ENCODE data around the gene ATG10.
"Not testable (repeated sequence)": the region's sequence is repeated elsewhere in the genome, so short reads cannot be mapped to it uniquely, and the experiment has no call there.

The ATG10 gene

GRCh38 chr5:82111191-82111590 lies 139.4 kb downstream of the ATG10 start:
- H3K36me3 ChIP-seq (ENCODE audit: control insufficient read depth, insufficient read depth, low read length): no peaks in the 10 kb centered on the region
- no peak overlapping the region for H3K27ac ChIP-seq (ENCODE audit: low read depth, low read length, severe bottlenecking)
- H3K9me3 ChIP-seq (ENCODE audit: control insufficient read depth, low read length): no peaks in the 10 kb centered on the region
- H3K4me1 ChIP-seq (ENCODE audit: control insufficient read depth, insufficient read depth, low read length, poor library complexity, severe bottlenecking): peaks cover 3% of the 10 kb centered on the region
- no peak overlapping the region for H3K4me3 ChIP-seq (ENCODE audit: extremely low read depth, insufficient read depth, low read length, poor library complexity, severe bottlenecking)
- WGBS, 2 experiments (ENCODE audit: insufficient coverage in 2 of 2): 100% methylated on average over 1 of the region's 2 CpGs; no CpG with 5 or more reads in 1 of the 2 experiments

GRCh38 chr5:82115858-82116257 lies 144.0 kb downstream of the ATG10 start:
- Histone ChIP-seq H3K27ac (ENCODE audit: low read depth, low read length, severe bottlenecking) (no peak overlapping the region), H3K4me3 (ENCODE audit: extremely low read depth, insufficient read depth, low read length, poor library complexity, severe bottlenecking) (no peak overlapping the region), H3K9me3 (ENCODE audit: control insufficient read depth, low read length) (no peaks in the 10 kb centered on the region), H3K36me3 (ENCODE audit: control insufficient read depth, insufficient read depth, low read length) (no peaks in the 10 kb centered on the region), H3K4me1 (ENCODE audit: control insufficient read depth, insufficient read depth, low read length, poor library complexity, severe bottlenecking) (no peaks in the 10 kb centered on the region)
- no CpG with 5 or more reads among the region's 1 CpG for WGBS, 2 experiments (ENCODE audit: insufficient coverage in 2 of 2)

- Histone ChIP-seq H3K4me3 (ENCODE audit: extremely low read depth, insufficient read depth, low read length, poor library complexity, severe bottlenecking) (no peak overlapping the region), H3K36me3 (ENCODE audit: control insufficient read depth, insufficient read depth, low read length) (no peaks in the 10 kb centered on the region), H3K27ac (ENCODE audit: low read depth, low read length, severe bottlenecking) (no peak overlapping the region), H3K4me1 (ENCODE audit: control insufficient read depth, insufficient read depth, low read length, poor library complexity, severe bottlenecking) (no peaks in the 10 kb centered on the region), H3K9me3 (ENCODE audit: control insufficient read depth, low read length) (no peaks in the 10 kb centered on the region)
- 89 to 100% methylated on average over 1 of the region's 4 CpGs for WGBS, 2 experiments (ENCODE audit: insufficient coverage in 2 of 2)
Observed at GRCh38 chr5:82119889-82120288, 148.1 kb downstream of the ATG10 start.

- H3K9me3 ChIP-seq (ENCODE audit: control insufficient read depth, low read length): no peaks in the 10 kb centered on the region
- H3K27ac ChIP-seq (ENCODE audit: low read depth, low read length, severe bottlenecking): no peak overlapping the region
- WGBS, 2 experiments (ENCODE audit: insufficient coverage in 2 of 2): 74 to 86% methylated on average over 8 to 13 of the region's 13 CpGs
- H3K4me3 ChIP-seq (ENCODE audit: extremely low read depth, insufficient read depth, low read length, poor library complexity, severe bottlenecking): no peak overlapping the region
- H3K36me3 ChIP-seq (ENCODE audit: control insufficient read depth, insufficient read depth, low read length): no peaks in the 10 kb centered on the region
- no peaks in the 10 kb centered on the region for H3K4me1 ChIP-seq (ENCODE audit: control insufficient read depth, insufficient read depth, low read length, poor library complexity, severe bottlenecking)
Observed at GRCh38 chr5:82129723-82130285, 158.0 kb downstream of the ATG10 start.

GRCh38 chr5:82130602-82131001 lies 158.8 kb downstream of the ATG10 start:
- Histone ChIP-seq H3K9me3 (ENCODE audit: control insufficient read depth, low read length) (no peaks in the 10 kb centered on the region), H3K4me1 (ENCODE audit: control insufficient read depth, insufficient read depth, low read length, poor library complexity, severe bottlenecking) (no peaks in the 10 kb centered on the region), H3K4me3 (ENCODE audit: extremely low read depth, insufficient read depth, low read length, poor library complexity, severe bottlenecking) (no peak overlapping the region), H3K27ac (ENCODE audit: low read depth, low read length, severe bottlenecking) (no peak overlapping the region), H3K36me3 (ENCODE audit: control insufficient read depth, insufficient read depth, low read length) (no peaks in the 10 kb centered on the region)
- WGBS, 2 experiments (ENCODE audit: insufficient coverage in 2 of 2): 83 to 97% methylated on average over 5 of the region's 6 CpGs

- H3K4me1 ChIP-seq (ENCODE audit: control insufficient read depth, insufficient read depth, low read length, poor library complexity, severe bottlenecking): no peaks in the 10 kb centered on the region
- 90 to 96% methylated on average over 3 to 4 of the region's 5 CpGs for WGBS, 2 experiments (ENCODE audit: insufficient coverage in 2 of 2)
- H3K27ac ChIP-seq (ENCODE audit: low read depth, low read length, severe bottlenecking): no peak overlapping the region
- no peak overlapping the region for H3K4me3 ChIP-seq (ENCODE audit: extremely low read depth, insufficient read depth, low read length, poor library complexity, severe bottlenecking)
- H3K36me3 ChIP-seq (ENCODE audit: control insufficient read depth, insufficient read depth, low read length): no peaks in the 10 kb centered on the region
- peaks cover 3% of the 10 kb centered on the region for H3K9me3 ChIP-seq (ENCODE audit: control insufficient read depth, low read length)
Observed at GRCh38 chr5:82137205-82137604, 165.4 kb downstream of the ATG10 start.

- no CpG with 5 or more reads among the region's 33 CpGs for WGBS, 2 experiments (ENCODE audit: insufficient coverage in 2 of 2)
- H3K4me1 ChIP-seq (ENCODE audit: control insufficient read depth, insufficient read depth, low read length, poor library complexity, severe bottlenecking); H3K9me3 ChIP-seq (ENCODE audit: control insufficient read depth, low read length); H3K36me3 ChIP-seq (ENCODE audit: control insufficient read depth, insufficient read depth, low read length); H3K27ac ChIP-seq (ENCODE audit: low read depth, low read length, severe bottlenecking); H3K4me3 ChIP-seq (ENCODE audit: extremely low read depth, insufficient read depth, low read length, poor library complexity, severe bottlenecking): not testable (repeated sequence)
Observed at GRCh38 chr5:82139837-82140236, 168.0 kb downstream of the ATG10 start.

- Histone ChIP-seq H3K4me1 (ENCODE audit: control insufficient read depth, insufficient read depth, low read length, poor library complexity, severe bottlenecking) (no peaks in the 10 kb centered on the region), H3K9me3 (ENCODE audit: control insufficient read depth, low read length) (peaks cover 3% of the 10 kb centered on the region), H3K4me3 (ENCODE audit: extremely low read depth, insufficient read depth, low read length, poor library complexity, severe bottlenecking) (no peak overlapping the region), H3K36me3 (ENCODE audit: control insufficient read depth, insufficient read depth, low read length) (no peaks in the 10 kb centered on the region), H3K27ac (ENCODE audit: low read depth, low read length, severe bottlenecking) (no peak overlapping the region)
- 98 to 100% methylated on average over 3 to 4 of the region's 5 CpGs for WGBS, 2 experiments (ENCODE audit: insufficient coverage in 2 of 2)
Observed at GRCh38 chr5:82142217-82142841, 170.5 kb downstream of the ATG10 start.

GRCh38 chr5:82142928-82143577 lies 171.2 kb downstream of the ATG10 start:
- no peak overlapping the region for H3K27ac ChIP-seq (ENCODE audit: low read depth, low read length, severe bottlenecking)
- WGBS, 2 experiments (ENCODE audit: insufficient coverage in 2 of 2): 86 to 94% methylated on average over 4 to 6 of the region's 6 CpGs
- H3K4me3 ChIP-seq (ENCODE audit: extremely low read depth, insufficient read depth, low read length, poor library complexity, severe bottlenecking): no peak overlapping the region
- no peaks in the 10 kb centered on the region for H3K36me3 ChIP-seq (ENCODE audit: control insufficient read depth, insufficient read depth, low read length)
- H3K4me1 ChIP-seq (ENCODE audit: control insufficient read depth, insufficient read depth, low read length, poor library complexity, severe bottlenecking): no peaks in the 10 kb centered on the region
- peaks cover 3% of the 10 kb centered on the region for H3K9me3 ChIP-seq (ENCODE audit: control insufficient read depth, low read length)

- peaks cover 3% of the 10 kb centered on the region for H3K4me1 ChIP-seq (ENCODE audit: control insufficient read depth, insufficient read depth, low read length, poor library complexity, severe bottlenecking)
- no peak overlapping the region for H3K4me3 ChIP-seq (ENCODE audit: extremely low read depth, insufficient read depth, low read length, poor library complexity, severe bottlenecking)
- H3K27ac ChIP-seq (ENCODE audit: low read depth, low read length, severe bottlenecking): no peak overlapping the region
- H3K36me3 ChIP-seq (ENCODE audit: control insufficient read depth, insufficient read depth, low read length): no peaks in the 10 kb centered on the region
- WGBS, 2 experiments (ENCODE audit: insufficient coverage in 2 of 2): 89 to 91% methylated on average over 1 of the region's 1 CpG
- no peaks in the 10 kb centered on the region for H3K9me3 ChIP-seq (ENCODE audit: control insufficient read depth, low read length)
Observed at GRCh38 chr5:82147860-82148573, 176.2 kb downstream of the ATG10 start.

- Histone ChIP-seq H3K4me3 (ENCODE audit: extremely low read depth, insufficient read depth, low read length, poor library complexity, severe bottlenecking) (no peak overlapping the region), H3K36me3 (ENCODE audit: control insufficient read depth, insufficient read depth, low read length) (no peaks in the 10 kb centered on the region), H3K27ac (ENCODE audit: low read depth, low read length, severe bottlenecking) (no peak overlapping the region), H3K4me1 (ENCODE audit: control insufficient read depth, insufficient read depth, low read length, poor library complexity, severe bottlenecking) (peaks cover 4% of the 10 kb centered on the region), H3K9me3 (ENCODE audit: control insufficient read depth, low read length) (no peaks in the 10 kb centered on the region)
Observed at GRCh38 chr5:82149434-82149833, 177.6 kb downstream of the ATG10 start.
